GM10248 (cell line): ENCODE data around the gene ARHGAP20.

ENCODE experiments used
- CTCF ChIA-PET: fragments of 300-600 bp; sonication (Branson Sonifier 250); formaldehyde crosslinking; extraction: SDS; loops from one replicate; lab custom pipeline; 2021; ENCODE audit warnings: antibody characterized with exemption; lab: Yijun Ruan, JAX
- POLR2A ChIA-PET: fragments of 350-650 bp; sonication (Branson Sonifier 250); formaldehyde crosslinking; extraction: SDS; loops from one replicate; lab custom pipeline; 2020; ENCODE audit warnings: antibody characterized with exemption; lab: Yijun Ruan, JAX
- DNase-seq: peaks from one replicate; pipeline ENCODE4 v3.0.0; 2012; ENCODE audit errors: extremely low spot score
- CTCF ChIP-seq: IDR thresholded peaks from 2 replicates; pipeline ENCODE4 v1.5.1; 2012; ENCODE audit warnings: mild to moderate bottlenecking, low read depth; ENCODE audit errors: extremely low read depth, missing control alignments, control extremely low read depth

The ARHGAP20 gene

GRCh38 chr11:110584150-110584549 is 128.1 kb downstream of the ARHGAP20 start:
- no peak for DNase-seq
- TF ChIP-seq CTCF: no peak
- ChIA-PET POLR2A (no interaction called here), CTCF (interaction anchor here (1.5 kb wide), 1 partner anchor 9 kb away, joined by 3 read pairs; no protein-coding TSS in a partner anchor)

DNA sequence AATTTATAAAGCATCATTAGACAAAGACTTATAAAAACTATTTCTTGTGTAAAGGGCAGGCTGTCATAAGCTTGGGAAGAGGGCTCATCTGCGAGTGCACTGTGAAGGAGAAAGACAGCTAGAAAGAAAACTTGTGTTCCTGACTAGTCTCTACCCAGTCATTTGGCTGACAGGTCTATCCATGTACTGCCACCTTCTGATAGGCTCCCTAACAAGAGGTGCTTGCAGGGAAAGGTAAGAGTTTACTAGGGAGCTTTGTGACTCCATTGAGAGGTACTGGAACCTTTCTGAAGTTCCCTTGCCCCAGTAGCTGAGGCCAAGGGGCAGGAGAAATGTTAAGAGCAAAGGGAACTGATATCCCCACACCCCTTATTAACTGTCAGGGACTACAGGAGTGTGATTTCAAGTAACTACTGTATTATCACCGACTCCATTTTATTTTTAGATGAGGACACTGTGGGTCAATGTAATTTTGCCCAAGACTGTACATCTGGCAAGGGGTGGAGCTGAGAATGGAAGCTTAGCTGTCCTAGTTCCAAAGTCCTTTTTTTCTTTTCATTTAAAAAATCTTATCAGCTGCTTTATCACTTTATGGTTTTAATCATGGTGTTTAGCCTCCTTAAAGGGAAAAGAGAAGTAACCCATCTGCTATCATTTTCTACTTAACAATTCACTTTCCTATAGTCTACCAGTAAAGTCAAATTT is 129.4 kb downstream of the ARHGAP20 start:
- no peak for DNase-seq
- ChIA-PET POLR2A (no interaction called here), CTCF (interaction anchor here (1.5 kb wide), 1 partner anchor 11 kb away, joined by 3 read pairs; no protein-coding TSS in a partner anchor)
- TF ChIP-seq CTCF: no peak

GRCh38 chr11:110580571-110580970 is 131.7 kb downstream of the ARHGAP20 start:
- TF ChIP-seq CTCF: no peak
- ChIA-PET POLR2A (no interaction called here), CTCF (interaction anchor here (1.5 kb wide), 1 partner anchor 650 kb away, joined by 3 read pairs; no protein-coding TSS in a partner anchor)
- no peak for DNase-seq

GRCh38 chr11:110573411-110573810 is 138.8 kb downstream of the ARHGAP20 start:
- ChIA-PET CTCF (no interaction called here), POLR2A (no interaction called here)
- no peak for DNase-seq
- no peak for TF ChIP-seq CTCF

DNA sequence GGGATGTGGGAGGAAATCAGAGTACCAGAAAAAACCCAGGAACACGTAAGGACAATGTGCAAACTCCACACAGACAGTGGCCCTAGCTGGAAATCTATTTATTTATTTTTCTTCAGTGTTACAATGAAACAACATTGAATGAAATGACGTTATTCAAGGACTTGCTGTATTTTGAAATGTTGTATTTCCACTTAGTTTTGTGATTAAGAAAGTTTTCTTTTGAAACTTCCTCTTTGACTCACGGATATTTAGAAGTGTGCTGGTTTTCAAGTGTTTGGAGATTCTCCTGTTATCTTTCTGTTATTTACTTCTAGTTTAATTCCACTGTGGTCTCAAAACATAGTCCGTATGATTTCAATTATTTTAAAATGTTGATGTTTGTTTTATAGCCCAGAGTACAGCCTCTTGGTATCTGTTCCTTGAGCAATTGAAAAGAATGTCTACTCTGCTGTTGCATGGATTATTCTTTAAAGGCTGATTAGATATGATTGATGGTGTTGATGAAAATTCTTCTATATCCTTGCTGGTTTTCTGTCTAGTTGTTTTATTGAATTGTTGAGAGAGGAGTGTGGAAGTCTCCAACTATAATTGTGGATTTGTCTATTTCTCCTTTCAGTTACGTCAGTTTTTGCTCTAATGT is 141.0 kb downstream of the ARHGAP20 start:
- CTCF ChIA-PET: no interaction called here

DNA sequence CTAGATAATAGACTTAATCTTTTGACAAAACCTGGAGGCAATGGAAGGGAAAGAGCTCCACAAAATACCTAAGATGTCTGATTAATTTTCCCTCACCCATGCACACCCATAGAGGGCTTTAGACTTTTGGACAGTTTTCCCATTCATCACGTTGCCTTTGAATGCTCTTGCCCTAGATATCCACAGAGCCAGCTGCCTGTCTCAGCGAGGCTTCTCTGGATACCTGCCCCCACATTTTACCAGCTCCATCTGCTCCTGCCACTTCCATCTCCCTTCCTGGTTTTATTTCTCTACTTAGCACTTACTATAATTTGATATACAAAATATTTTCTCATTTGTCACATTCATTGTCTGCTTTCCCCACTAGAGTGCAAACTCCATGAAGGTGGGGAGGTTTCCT is 145.7 kb downstream of the ARHGAP20 start:
- TF ChIP-seq CTCF: no peak
- DNase-seq: no peak
- ChIA-PET CTCF (no interaction called here), POLR2A (no interaction called here)

More for the DNA sequence above, 141.0 kb downstream of the ARHGAP20 start:
- POLR2A ChIA-PET: no interaction called here
- TF ChIP-seq CTCF: no peak
- DNase-seq: no peak
